Adipose tissue (tissue), 3 donors: Measurements from ENCODE around the gene GMDS. TPM values are rescaled to one million over a fixed set of nuclear protein-coding genes. Genes with fewer than 3 reads are reported as not detected.

Experiments
- H3K27ac ChIP-seq: one replicate; pipeline ENCODE4 v1.5.1; 2013; ENCODE audit warnings: low read depth, low read length
- WGBS, 3 donors: extraction: QIAGEN DNeasy Blood & Tissue Kit; methylation state at CpG; one replicate each; pipeline ENCODE4 v1.1.7; 2013; 5-methylcytosine and 5-hydroxymethylcytosine counted together
- polyA plus RNA-seq, 3 donors: library from polyadenylated mRNA; stranded (reverse); fragments of 200-250 nt; gene quantifications; one replicate each; pipeline ENCODE4 v1.2.3, GENCODE V29; 2013
- donor health status: healthy with polysubstance abuse.
- donor health status: Bipolar disorder and iron deficiency.
- donor health status: healthy.

The GMDS gene
- polyA plus RNA-seq, 3 donors, result 13.6 to 21.4 (median 14.9) TPM

DNA sequence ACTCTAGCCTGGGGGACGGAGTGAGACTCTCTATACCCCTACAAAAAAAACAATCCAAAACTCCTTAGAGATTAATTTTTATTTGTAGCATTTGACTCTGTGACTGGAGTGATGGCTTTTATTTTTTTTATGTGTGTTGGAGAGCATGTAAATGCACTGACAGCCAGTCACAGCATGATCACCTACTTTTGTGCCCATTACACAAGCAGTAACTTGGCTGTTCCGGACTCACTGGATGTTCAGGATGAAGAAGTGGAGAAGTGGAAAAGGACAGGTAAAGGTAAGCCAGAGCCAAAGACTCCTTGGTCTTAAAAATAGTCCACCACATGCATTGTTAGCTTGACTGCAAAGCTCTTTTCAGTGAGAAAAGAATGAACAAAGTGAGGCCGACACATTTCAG, 413.0 kb downstream of the GMDS start:
- 55 to 78% (median 66%) methylated on average over 3 of the region's 3 CpGs for WGBS, 3 donors

DNA sequence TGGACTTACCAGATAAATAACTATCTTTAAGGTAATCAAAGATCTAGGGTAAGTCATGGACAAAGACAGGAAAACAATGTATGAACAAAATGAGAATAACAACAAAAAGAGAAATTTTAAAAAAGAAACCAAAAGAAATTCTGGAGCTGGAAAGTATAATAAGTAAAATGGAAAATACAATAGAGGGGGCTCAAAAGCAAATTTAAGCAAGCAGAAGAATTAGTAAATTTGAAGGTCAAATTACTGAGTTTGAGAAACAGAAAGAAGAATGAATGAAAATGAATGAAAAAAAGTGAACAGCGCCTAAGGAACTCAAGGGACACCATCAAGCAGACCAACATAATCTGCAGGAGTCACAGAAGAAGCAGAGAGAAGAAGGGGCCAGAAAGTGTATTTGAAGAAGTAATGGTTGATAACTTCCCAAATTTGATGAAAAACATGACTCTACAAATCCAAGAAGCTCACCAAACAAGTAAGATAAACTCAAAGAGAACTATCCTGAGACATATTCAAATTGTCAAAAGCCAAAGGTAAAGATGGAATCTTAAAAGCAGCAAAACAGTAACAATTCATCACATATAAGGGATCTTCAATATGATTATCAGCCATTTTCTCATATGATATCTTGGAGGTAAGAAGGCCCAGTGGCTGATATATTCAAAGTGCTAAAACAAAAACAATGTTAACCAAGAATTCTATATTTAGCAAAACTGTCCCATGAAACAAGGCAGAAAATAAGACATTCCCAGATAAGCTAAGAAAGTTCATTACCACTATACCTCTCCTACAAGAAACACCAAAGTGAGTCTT, 417.2 kb downstream of the GMDS start:
- 59 to 98% (median 69%) methylated on average over 1 of the region's 1 CpG for WGBS, 3 donors
- no peak overlapping the region for H3K27ac ChIP-seq

More for the DNA sequence above, 413.0 kb downstream of the GMDS start:
- no peak overlapping the region for H3K27ac ChIP-seq

DNA sequence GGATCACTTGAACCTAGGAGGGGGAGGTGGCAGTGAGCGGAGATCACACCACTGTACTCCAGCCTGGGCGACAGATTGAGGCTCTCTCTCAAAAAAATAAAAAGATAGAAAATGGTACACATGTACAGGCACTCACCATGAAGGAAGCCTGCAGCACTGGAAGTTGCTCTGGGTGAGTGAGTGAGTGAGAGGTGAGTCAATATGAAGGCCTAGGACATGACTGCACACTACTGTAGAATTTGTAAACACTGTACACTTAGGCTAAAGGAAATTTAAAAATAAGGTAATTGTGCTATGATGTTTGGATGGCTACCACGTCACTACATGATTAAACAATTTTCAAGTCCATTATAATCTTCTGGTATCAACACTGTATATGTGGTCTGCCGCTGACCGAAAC, 419.5 kb downstream of the GMDS start:
- WGBS, 3 donors, result 87 to 98% (median 96%) methylated on average over 5 of the region's 5 CpGs
- H3K27ac ChIP-seq, result no peak overlapping the region

DNA sequence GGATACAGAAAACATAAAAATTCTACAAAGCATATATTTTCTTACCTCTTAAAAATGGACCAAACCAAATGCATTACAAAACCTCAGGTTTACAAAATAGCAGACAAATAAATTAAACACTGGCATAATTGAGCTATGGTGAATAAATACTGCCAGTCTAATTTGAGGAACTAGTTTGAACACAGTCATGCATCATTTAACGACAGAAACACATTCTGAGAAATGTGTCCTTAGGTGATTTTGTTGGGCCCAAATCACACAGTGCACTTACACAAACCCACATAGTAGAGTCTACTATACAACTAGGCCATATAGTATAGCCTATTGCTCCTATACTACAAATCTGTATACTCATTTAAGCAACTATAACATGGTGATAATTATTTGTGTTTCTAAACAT, 420.1 kb downstream of the GMDS start:
- no peak overlapping the region for H3K27ac ChIP-seq
- WGBS, 3 donors, result 46 to 88% (median 68%) methylated on average over 1 of the region's 1 CpG

DNA sequence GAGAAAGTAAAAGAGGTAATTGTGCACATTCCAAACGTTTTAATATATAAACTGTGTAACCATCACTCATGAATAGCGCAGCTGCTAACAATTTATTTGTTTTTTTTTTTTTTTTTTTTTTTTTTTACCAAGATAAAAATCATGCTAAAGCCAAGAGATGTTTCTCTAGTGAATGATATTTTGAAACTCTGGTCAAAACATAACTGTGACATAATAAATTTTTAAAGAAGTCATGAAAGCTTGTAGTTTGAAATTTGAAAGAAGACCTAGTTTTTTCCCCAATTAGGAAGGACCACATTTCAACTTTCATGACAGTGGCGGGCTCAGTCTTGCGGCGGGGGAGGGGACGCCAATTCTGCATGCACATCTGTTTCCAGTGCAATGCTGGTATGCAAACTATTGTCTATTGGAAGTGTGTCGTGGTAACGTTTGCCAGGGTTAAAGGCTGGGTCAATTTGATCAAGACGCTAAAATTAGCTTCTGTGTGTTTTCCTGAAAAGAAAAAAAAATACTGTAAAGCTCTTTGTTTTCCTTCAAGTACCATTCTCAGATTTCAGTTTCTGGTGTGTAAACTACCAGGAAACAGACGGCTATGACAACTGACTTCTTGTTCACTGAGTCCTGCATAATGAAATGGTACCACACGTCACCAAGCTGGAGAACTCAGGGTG, 423.8 kb downstream of the GMDS start:
- H3K27ac ChIP-seq, result no peak overlapping the region
- 23 to 50% (median 34%) methylated on average over 11 of the region's 11 CpGs for WGBS, 3 donors

DNA sequence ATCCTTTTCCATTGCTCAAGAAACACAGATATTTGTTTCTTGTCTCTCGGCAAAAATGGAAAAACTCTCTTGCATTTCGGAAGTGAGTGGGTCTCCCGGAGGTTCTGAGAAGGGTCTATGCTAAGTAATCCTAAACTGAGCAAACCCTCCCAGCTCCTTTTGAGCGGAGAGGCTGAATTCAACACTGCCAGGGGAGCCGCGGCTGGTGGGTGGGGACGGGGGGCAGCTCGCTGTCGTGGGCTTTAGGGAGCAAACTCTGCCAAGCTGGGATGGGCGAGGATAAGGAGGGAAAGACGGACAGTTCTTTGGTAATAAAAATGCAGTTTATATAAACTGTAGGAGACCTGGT, 424.3 kb downstream of the GMDS start:
- WGBS, 3 donors, result 51 to 55% (median 54%) methylated on average over 11 of the region's 11 CpGs
- no peak overlapping the region for H3K27ac ChIP-seq

DNA sequence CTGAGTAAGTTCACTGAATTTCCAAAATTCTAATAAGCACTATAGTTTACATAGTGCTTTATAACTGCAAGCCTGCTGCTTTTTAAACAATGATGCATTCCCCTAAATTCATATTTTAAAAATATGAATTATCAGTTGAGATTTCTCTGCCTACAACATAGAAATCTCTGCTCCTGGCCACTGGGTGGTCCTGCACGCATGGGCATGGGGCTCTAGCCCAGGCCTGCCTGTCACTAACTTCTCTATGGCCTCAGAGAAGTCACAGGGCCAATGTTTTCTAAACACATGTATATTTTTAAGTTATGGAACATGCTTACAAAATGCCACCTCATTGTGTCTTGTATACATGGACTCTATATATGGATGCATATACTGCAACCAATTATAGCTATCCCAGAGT, 424.7 kb downstream of the GMDS start:
- 85 to 87% (median 86%) methylated on average over 1 of the region's 1 CpG for WGBS, 3 donors
- H3K27ac ChIP-seq, result no peak overlapping the region

DNA sequence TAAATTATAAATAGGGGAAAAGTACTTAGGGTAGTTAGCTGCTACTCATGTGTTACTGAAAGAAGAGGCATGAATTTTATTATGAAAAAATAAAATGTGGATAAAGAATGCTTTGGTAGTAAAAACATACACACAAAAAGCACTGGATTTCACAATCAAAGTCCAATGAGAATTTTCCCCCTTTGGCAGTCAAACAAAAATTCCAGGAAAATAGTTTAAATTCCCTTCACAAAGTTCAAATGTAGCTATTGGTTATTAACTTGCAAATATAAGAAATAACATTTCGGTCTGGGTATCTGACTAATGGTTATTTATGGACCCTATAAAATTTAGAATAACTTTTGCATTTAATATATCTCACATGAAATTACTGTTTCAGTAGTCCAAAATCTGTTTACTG, 425.2 kb downstream of the GMDS start:
- WGBS, 3 donors, result 48 to 61% (median 54%) methylated on average over 1 of the region's 1 CpG
- H3K27ac ChIP-seq, result no peak overlapping the region

DNA sequence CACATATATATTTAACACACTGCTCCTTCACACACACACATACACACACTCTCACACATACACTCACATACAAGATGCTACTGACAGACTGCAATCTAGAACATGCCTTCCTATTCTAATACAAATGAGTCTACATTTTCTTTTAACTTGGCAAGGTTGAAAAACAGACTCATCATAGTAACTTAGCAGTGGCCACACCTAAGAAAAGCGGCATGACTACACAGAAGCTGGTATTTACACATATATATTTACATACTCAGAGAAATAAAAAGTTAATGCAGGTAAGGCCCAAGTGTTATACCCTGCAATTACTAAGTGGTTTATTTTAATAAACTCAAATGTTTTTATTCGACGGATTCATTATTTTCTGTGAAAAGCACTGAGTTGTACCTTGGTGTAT, 426.4 kb downstream of the GMDS start:
- WGBS, 3 donors, result 94 to 97% (median 96%) methylated on average over 3 of the region's 3 CpGs
- no peak overlapping the region for H3K27ac ChIP-seq

DNA sequence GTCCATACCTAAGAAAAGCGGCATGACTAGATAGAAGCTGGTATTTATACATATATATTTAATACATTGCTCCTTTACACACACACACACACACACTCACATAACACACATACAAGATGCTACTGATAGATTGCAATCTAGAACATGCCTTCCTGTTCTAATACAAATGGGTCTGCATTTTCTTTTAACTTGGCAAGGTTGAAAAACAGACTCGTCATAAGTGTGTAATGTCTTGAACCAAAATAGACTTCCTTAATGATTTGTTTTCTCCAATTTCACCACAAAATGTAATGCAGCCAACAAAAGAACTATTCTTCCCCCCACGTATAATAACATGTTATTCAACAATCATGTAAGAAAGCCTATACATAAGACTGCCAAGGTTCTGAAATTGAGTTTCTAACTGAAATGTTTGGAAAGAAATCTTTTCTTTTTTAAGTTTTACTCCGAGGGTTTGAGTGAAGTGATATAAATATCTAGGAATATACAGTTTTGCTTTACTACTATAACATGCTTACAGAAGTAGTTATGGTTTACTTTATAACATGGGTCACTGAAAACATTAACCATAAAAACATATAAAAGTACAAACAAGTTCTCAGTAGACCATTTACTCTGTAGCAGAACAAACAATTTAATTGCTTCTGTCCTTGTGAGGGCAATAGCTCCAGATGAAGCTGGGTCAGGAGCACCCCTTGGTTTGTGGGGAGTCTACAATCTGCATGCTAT, 428.2 kb downstream of the GMDS start:
- WGBS, 3 donors, result 52 to 72% (median 57%) methylated on average over 4 of the region's 4 CpGs
- no peak overlapping the region for H3K27ac ChIP-seq

DNA sequence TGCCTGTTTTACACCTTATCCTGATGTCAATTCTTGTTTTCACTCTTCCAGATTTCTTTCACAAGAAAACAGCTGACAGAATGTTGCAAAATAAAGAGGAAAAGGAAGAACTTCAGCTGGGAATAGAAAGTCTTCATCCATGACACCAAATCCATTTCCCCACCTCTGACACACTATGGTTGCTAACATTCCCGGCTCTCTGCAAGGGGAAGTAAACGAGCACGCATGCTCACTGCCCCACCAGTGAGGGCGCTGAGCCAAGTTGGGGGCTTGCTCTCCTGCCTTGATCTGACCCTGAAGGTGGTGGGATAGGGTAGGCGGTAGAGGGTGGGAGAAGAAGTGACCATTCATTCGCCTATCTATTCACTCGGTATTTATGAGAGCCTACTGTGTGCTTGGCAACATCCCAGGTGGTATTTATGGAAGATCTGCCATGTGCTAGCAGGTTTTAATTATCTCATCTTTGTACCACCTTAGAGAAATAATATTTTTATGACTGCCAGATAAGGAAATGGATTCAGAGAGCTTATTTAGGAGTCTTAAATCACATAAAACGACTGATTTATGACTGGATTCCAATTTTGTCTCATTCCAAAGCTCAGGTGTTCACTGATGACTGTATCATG, 429.5 kb downstream of the GMDS start:
- no peak overlapping the region for H3K27ac ChIP-seq
- WGBS, 3 donors, result 79 to 89% (median 81%) methylated on average over 8 of the region's 8 CpGs

DNA sequence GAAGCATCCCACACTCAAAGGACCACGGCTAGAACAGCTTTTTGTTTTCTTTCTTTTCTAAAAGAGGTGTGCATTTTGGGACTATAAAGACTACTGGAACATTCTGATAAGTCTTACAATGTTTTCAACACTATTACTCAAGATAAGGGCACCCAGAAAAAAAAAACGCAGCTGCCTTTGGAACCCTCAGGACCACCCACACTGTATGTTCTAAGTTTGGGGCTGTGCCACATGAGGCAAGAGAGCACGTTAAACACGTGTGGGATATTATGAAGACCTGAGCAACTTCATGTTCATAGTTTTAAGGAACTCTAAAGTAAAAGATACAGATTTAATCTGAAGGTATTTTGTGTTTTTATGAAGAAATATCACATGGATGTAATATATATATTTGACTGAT, 431.1 kb downstream of the GMDS start:
- no peak overlapping the region for H3K27ac ChIP-seq
- 66 to 77% (median 67%) methylated on average over 4 of the region's 4 CpGs for WGBS, 3 donors

DNA sequence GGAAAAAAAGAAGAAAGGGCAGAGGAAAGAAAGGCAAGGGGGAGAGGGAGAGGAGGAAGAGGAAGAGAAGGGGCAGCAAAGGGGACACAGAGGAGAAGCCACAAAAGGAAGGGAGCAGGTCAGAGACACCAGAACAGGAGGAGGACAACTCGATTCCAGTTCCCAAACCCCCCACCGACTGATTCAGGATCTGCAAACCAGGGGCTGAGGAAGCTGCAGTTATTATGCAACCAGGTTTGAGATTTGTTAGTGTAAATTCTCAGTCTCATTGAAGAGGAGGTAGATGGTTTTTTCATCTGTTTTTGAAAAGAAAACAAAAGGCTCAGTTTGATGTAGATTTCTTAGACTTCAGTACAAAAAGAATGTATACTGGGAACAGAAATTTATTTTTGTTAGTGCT, 432.9 kb downstream of the GMDS start:
- H3K27ac ChIP-seq, result no peak overlapping the region
- WGBS, 3 donors, result 55 to 97% (median 64%) methylated on average over 2 of the region's 2 CpGs

DNA sequence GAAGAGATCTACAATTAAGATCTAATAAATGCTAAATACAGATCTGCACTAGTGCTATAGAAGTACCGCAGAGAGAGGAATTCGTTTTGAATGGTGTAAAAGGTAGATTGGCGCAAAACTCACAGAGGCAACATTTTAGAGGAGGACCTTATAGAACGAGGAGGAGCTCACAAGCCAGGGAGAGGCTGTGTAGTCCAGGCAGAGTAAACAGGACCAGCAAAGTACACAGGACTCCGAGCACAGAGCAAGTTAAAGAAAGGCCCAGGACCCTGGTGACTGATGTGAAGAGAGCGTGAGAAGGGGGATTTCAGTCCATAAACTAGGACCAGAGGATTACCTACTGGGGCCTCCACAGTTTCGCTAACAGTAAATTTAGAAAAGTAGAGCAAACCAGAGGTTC, 433.4 kb downstream of the GMDS start:
- no peak overlapping the region for H3K27ac ChIP-seq
- WGBS, 3 donors, result 95% methylated on average over 7 of the region's 7 CpGs

DNA sequence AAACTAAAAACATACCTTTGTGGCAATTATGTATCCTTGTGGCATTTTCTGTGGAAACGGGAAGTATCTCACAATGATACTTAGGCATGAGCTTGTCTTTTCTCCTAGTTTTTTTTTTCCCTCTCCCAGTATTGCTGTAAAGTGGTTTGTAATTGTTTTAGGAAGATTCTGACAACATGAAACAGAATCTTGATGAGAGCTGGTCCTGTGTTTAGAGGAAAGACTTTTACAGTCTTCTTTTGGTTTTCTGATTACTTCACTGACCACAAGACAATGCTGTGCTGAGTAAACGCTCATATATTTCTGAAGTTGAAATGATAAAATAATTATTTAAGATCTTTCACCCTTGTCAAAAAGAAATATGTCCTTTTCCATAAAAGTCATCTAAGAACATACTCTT, 434.5 kb downstream of the GMDS start:
- WGBS, 3 donors, result 82 to 94% (median 92%) methylated on average over 2 of the region's 2 CpGs
- no peak overlapping the region for H3K27ac ChIP-seq

DNA sequence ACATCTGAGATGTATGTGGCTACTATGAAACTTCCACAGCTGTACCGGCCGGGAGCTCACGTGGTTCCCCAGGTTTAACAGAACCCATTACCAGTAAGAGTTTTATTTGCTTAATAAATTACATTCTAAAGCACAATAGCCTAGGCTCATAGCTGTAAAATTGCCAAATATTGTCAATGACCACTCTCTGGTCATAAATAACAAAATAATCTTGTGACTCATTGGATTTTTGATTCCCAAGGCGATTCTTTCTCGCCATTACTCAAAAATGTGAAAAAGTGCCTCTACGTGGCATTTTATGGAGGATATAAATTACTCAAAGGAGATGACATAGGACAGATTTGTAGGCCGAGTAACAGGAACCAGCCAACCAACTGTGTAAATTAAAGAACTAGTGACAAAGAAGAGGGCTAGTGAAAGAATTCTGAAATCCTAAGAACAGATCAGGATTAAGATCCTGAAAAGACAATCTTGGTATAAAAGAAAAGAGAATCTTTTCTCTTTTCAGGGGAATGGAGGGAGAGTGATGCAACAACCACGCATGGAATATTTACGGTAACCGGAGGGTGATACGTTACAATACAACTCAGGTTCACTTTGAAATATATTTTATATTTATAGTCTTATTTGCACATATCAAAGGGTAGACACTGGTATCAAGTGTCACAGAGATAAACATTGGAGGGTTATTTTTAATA, 436.0 kb downstream of the GMDS start:
- H3K27ac ChIP-seq, result no peak overlapping the region
- WGBS, 3 donors, result 93 to 96% (median 96%) methylated on average over 11 of the region's 11 CpGs

DNA sequence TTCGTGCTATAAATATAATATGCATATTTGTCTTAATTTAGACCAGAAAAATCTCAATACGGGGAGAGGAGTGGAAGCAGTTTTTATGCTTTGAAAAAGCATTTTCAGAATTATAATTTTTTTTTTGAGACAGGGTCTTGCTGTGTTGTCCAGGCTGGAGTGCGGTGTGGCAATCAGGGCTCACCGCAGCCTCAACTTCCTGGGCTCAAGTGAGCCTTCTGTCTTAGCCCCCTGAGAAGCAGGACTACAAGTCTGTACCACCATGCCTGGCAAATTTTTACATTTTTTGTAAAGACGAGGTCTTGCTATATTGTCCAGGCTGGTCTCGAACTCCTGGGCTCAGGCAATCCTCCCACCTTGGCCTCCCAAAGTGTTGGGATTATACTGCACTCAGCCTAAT, 438.5 kb downstream of the GMDS start:
- 95 to 97% (median 97%) methylated on average over 6 of the region's 6 CpGs for WGBS, 3 donors
- H3K27ac ChIP-seq, result no peak overlapping the region
